Measurements from ENCODE around the gene TAMM41.
A peak's percentile ranks its signal among the peaks of the same experiment; 100 is the strongest.
"Not testable (repeated sequence)": the region's sequence is repeated elsewhere in the genome, so short reads cannot be mapped to it uniquely, and the experiment has no call there.

TAMM41 gene

DNA sequence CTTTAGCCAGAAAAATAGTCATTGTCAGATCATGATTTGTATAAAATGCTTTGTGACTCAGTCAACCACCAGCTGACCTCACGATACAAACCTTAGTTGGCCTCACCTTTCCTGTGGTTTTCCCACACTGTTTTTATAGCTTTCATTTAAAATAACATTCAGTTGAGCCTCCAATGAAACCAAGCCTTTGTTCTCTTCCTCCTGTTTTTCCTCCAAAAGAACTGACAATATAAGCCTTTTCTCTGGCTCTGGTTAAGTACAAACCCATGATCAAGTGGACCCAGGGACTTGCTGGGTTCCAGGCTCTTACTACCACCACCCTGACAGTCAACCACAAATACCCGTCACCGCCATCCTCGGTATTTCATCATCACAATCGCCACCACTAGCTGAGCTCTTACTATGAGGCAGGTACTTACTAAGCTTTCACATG, 81.7 kb downstream of the TAMM41 start:
- peak; percentile 28 for DNase-seq

DNA sequence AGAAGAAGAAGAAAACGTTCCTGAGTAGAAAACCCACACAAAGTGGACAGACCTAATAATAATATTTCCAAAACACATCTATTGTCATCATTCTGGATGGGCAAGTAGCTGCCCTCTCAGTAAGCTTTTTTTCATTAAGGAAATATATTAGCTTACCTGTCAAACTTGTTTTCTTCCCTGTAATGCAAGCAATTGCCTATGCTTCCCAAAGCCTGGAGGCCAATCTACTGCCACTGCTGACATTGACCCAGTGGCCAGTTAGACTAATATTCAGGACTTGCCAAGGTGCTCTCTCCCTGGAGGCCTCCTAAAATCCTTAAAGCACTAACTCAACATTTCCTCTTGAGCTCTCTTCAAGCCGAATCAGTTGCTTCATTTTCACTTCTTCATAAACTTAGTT, 86.7 kb downstream of the TAMM41 start:
- no peak for DNase-seq

DNA sequence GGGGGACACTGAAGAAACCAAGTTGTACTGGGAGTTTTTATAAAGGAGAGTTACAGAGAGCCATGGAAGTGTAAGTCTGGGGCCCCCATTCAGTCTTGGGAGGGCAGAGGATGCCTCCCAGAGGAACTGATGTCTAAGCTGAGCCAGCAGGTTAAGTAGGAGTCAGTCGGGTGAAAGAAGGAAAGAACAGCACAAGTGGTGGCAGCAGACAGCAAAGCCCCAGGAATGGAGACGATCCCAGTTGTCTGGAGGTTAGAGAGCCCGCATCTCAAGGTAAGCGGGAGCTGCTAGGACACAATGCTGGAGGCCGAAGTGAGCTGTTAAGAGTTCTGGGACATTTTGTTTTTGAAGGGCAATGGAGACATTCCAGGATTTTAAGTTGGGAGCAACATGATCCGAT, 88.8 kb downstream of the TAMM41 start:
- DNase-seq = no peak

DNA sequence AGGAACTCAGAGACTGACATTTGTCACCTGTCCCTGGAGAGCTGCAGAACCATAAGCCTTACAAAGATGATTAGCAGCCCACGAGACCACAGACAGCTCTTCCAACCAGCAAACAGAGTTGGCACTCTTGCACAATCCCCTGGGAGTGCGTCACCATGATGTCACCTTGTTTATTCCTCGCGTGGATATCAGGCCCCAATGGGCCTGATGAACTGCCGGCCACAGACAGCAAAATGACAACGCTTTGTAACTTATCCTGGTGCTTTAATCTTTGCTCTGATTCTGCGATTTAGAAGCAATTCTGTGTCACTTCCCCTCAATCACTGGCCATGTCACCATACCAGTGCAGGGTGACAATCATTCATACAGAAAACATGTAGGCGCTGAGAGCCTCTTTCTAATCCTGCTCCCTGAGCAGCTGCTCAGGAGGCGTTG, 89.2 kb downstream of the TAMM41 start:
- DNase-seq = no peak

DNA sequence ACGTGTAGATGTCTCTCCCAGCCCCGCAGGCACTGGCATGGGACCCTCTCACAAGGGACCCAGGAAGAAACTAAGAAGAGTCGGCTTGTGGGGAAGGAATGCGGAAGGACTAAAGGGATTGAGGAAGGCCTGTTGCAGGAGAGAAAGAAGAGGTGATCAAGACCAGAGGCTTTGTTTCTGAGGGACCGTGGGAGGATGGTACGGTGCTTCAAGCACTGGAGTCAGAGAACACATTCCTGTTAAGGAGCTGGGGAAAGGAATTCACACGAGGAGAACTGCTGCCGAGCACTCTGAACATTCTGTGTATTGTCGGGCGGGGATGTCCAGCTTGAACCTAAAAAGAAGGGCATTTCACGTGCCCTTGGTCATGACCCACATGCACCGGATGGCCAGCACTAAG, 91.4 kb downstream of the TAMM41 start:
- no peak for DNase-seq

DNA sequence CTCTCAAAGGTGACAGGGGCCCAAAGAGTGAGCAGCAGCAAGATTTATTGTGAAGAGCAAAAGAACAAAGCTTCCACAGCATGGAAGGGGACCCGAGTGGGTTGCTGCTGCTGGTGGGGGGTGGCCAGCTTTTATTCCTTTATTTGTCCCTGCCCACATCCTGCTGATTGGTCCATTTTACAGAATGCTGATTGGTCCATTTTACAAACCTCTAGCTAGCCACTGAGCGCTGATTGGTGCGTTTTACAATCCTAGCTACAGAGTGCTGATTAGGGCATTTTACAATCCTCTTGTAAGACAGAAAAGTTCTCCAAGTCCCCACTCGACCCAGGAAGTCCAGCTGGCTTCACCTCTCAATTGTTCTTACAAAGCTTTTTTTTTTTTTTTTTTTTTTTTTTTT, 94.4 kb downstream of the TAMM41 start:
- not testable (repeated sequence) for DNase-seq

DNA sequence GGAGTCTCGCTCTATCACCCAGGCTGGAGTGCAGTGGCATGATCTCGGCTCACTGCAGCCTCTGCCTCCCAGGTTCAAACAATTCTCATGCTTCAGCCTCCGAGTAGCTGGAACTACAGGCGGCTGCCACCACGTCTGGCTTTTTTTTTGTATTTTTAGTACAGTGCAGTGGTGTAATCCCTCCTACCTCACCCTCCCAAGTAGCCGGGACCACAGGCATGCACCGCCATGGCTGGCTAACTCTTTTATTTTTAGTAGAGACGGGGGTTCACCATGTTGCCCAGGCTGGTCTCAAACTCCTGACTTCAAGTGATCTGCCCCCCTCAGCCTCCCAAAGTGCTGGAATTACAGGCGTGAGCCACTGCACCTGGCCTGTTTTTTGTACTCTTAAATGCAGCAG, 98.4 kb downstream of the TAMM41 start:
- peak; percentile 24 for DNase-seq

All from fibroblast of skin of scalp (primary cell).